Common myeloid progenitor, CD34-positive (primary cell): ENCODE results near the gene ARHGAP26.

Experiments
- CTCF ChIA-PET: fragments of 350-600 bp; sonication (Branson Sonifier 250); formaldehyde crosslinking; loops from one replicate; lab custom pipeline; 2021; ENCODE audit warnings: antibody characterized with exemption; lab: Charles Lee
- POLR2A ChIA-PET: fragments of 350-600 bp; sonication (Branson Sonifier 250); formaldehyde crosslinking; loops from one replicate; lab custom pipeline; 2021; ENCODE audit warnings: antibody characterized with exemption; lab: Charles Lee
- DNase-seq, 3 donors: peaks; one replicate each; pipeline versions ENCODE4 v3.0.0 to v3.0.0-alpha.2; 2013
- H3K27ac ChIP-seq, 2 experiments: 1 replicate in 1 of 2; 2 replicates in 1 of 2; pipeline ENCODE4 v1.7.0; 2013; ENCODE audit warnings: inconsistent platforms in 2 of 2, low read length in 2 of 2, mild to moderate bottlenecking in 2 of 2, low read depth in 1 of 2, moderate library complexity in 1 of 2; ENCODE audit not compliant: severe bottlenecking in 2 of 2, insufficient read depth in 1 of 2, poor library complexity in 1 of 2
- H3K27me3 ChIP-seq, 5 experiments: replicated peaks in 2 of 5; 1 replicate in 3 of 5; 2 replicates in 2 of 5; pipeline versions ENCODE4 v1.6.1 to v1.7.0; 2013; ENCODE audit warnings: low read length in 4 of 5, mild to moderate bottlenecking in 2 of 5, moderate library complexity in 2 of 5, inconsistent platforms in 1 of 5; ENCODE audit not compliant: insufficient read depth in 5 of 5, control insufficient read depth in 4 of 5
- H3K36me3 ChIP-seq, 4 experiments: 1 replicate in 2 of 4; 2 replicates in 2 of 4; pipeline versions ENCODE4 v1.6.1 to v1.7.0; 2013; ENCODE audit warnings: low read length in 3 of 4, control low read depth in 1 of 4, mild to moderate bottlenecking in 1 of 4; ENCODE audit not compliant: control insufficient read depth in 4 of 4, insufficient read depth in 4 of 4
- H3K4me1 ChIP-seq, 4 experiments: 1 replicate in 3 of 4; 2 replicates in 1 of 4; pipeline versions ENCODE4 v1.6.1 to v1.7.1; 2013; ENCODE audit warnings: low read length in 3 of 4, mild to moderate bottlenecking in 3 of 4, control low read depth in 1 of 4, inconsistent platforms in 1 of 4, moderate library complexity in 1 of 4; ENCODE audit not compliant: control insufficient read depth in 4 of 4, insufficient read depth in 4 of 4; ENCODE audit errors: control extremely low read depth in 1 of 4
- H3K4me3 ChIP-seq, 7 experiments: 1 replicate in 4 of 7; 2 replicates in 3 of 7; pipeline versions ENCODE4 v1.5.1 to v1.7.0; 2013; ENCODE audit warnings: mild to moderate bottlenecking in 7 of 7, low read length in 6 of 7, moderate library complexity in 6 of 7, inconsistent platforms in 2 of 7, low read depth in 2 of 7, control low read depth in 1 of 7; ENCODE audit not compliant: insufficient read depth in 4 of 7, control insufficient read depth in 1 of 7; ENCODE audit errors: extremely low read depth in 1 of 7
- H3K9me3 ChIP-seq, 5 experiments: 1 replicate in 4 of 5; 2 replicates in 1 of 5; pipeline versions ENCODE4 v1.6.1 to v1.7.1; 2013; ENCODE audit warnings: low read length in 4 of 5, mild to moderate bottlenecking in 2 of 5, inconsistent platforms in 1 of 5, low read depth in 1 of 5, moderate library complexity in 1 of 5; ENCODE audit not compliant: control insufficient read depth in 4 of 5, insufficient read depth in 2 of 5; ENCODE audit errors: control extremely low read depth in 1 of 5
- WGBS: methylation state at CpG from one replicate; pipeline ENCODE4 v1.1.5; 2013; ENCODE audit not compliant: insufficient coverage; 5-methylcytosine and 5-hydroxymethylcytosine counted together

The ARHGAP26 gene

GRCh38 chr5:143068712-143069111 is 298.5 kb downstream of the ARHGAP26 start:
- no peaks in the 10 kb centered on the region for H3K27me3 ChIP-seq
- no peak for DNase-seq
- no peak overlapping the region for H3K27ac ChIP-seq
- H3K4me1 ChIP-seq = peaks cover 3 to 12% (median 9%) of the 10 kb centered on the region in 4 experiments
- H3K9me3 ChIP-seq = peaks cover 0 to 15% (median 0%) of the 10 kb centered on the region in 5 experiments
- POLR2A ChIA-PET = no interaction called here
- CTCF ChIA-PET = no interaction called here
- peaks cover 0 to 5% (median 0%) of the 10 kb centered on the region in 4 experiments for H3K36me3 ChIP-seq
- no peak overlapping the region for H3K4me3 ChIP-seq

GRCh38 chr5:143071927-143072326 is 301.8 kb downstream of the ARHGAP26 start:
- peaks cover 0 to 15% (median 0%) of the 10 kb centered on the region in 5 experiments for H3K9me3 ChIP-seq
- POLR2A ChIA-PET = no interaction called here
- CTCF ChIA-PET = no interaction called here

GRCh38 chr5:143072734-143073133 is 302.6 kb downstream of the ARHGAP26 start:
- no peak for DNase-seq
- POLR2A ChIA-PET = no interaction called here

More at GRCh38 chr5:143071927-143072326, 301.8 kb downstream of the ARHGAP26 start:
- Histone ChIP-seq H3K4me3 (no peak overlapping the region), H3K36me3 (peaks cover 0 to 5% (median 0%) of the 10 kb centered on the region in 4 experiments), H3K27me3 (no peaks in the 10 kb centered on the region), H3K4me1 (no peaks in the 10 kb centered on the region), H3K27ac (no peak overlapping the region)
- DNase-seq = no peak

GRCh38 chr5:143073766-143074165 is 303.6 kb downstream of the ARHGAP26 start:
- H3K27me3 ChIP-seq = no peaks in the 10 kb centered on the region
- WGBS = 100% methylated on average over 3 of the region's 3 CpGs
- no peaks in the 10 kb centered on the region for H3K4me1 ChIP-seq
- no peak overlapping the region for H3K4me3 ChIP-seq
- H3K9me3 ChIP-seq = peaks cover 0 to 15% (median 0%) of the 10 kb centered on the region in 5 experiments
- ChIA-PET POLR2A (no interaction called here), CTCF (interaction anchor here (0.6 to 1.4 kb wide), 2 partner anchors 8 to 9 kb away, joined by 3 to 4 read pairs; no protein-coding TSS in a partner anchor)
- no peak overlapping the region for H3K27ac ChIP-seq
- DNase-seq = no peak
- H3K36me3 ChIP-seq = peaks cover 0 to 2% (median 0%) of the 10 kb centered on the region in 4 experiments

More at GRCh38 chr5:143072734-143073133, 302.6 kb downstream of the ARHGAP26 start:
- peaks cover 0 to 5% (median 0%) of the 10 kb centered on the region in 4 experiments for H3K36me3 ChIP-seq
- no peak overlapping the region for H3K27ac ChIP-seq
- no peaks in the 10 kb centered on the region for H3K27me3 ChIP-seq
- H3K4me3 ChIP-seq = no peak overlapping the region
- CTCF ChIA-PET = no interaction called here
- no peaks in the 10 kb centered on the region for H3K4me1 ChIP-seq
- peaks cover 0 to 15% (median 0%) of the 10 kb centered on the region in 5 experiments for H3K9me3 ChIP-seq

- WGBS = 100% methylated on average over 1 of the region's 1 CpG
- POLR2A ChIA-PET = interaction anchor here (0.7 kb wide), 1 partner anchor 34 kb away, joined by 8 read pairs; no protein-coding TSS in a partner anchor
These were observed 304.3 kb downstream of the ARHGAP26 start for GRCh38 chr5:143074414-143074996.

GRCh38 chr5:143076377-143076776 is 306.2 kb downstream of the ARHGAP26 start:
- CTCF ChIA-PET = interaction anchor here (1.2 kb wide), 1 partner anchor 30 kb away, joined by 3 read pairs; no protein-coding TSS in a partner anchor
- 100% methylated on average over 1 of the region's 1 CpG for WGBS

More at GRCh38 chr5:143074414-143074996, 304.3 kb downstream of the ARHGAP26 start:
- CTCF ChIA-PET = interaction anchor here (1.4 kb wide), 1 partner anchor 9 kb away, joined by 4 read pairs; no protein-coding TSS in a partner anchor
- Histone ChIP-seq H3K36me3 (peaks cover 0 to 2% (median 0%) of the 10 kb centered on the region in 4 experiments), H3K4me3 (no peak overlapping the region), H3K9me3 (peaks cover 0 to 15% (median 0%) of the 10 kb centered on the region in 5 experiments), H3K27ac (no peak overlapping the region), H3K4me1 (no peaks in the 10 kb centered on the region), H3K27me3 (no peaks in the 10 kb centered on the region)
- DNase-seq = no peak

GRCh38 chr5:143077453-143078103 is 307.4 kb downstream of the ARHGAP26 start:
- Histone ChIP-seq H3K27ac (no peak overlapping the region), H3K4me1 (no peaks in the 10 kb centered on the region), H3K4me3 (no peak overlapping the region), H3K27me3 (no peaks in the 10 kb centered on the region), H3K36me3 (no peaks in the 10 kb centered on the region), H3K9me3 (no peaks in the 10 kb centered on the region)
- DNase-seq = no peak
- POLR2A ChIA-PET = no interaction called here
- WGBS = 98% methylated on average over 6 of the region's 6 CpGs
- CTCF ChIA-PET = no interaction called here

More at GRCh38 chr5:143076377-143076776, 306.2 kb downstream of the ARHGAP26 start:
- H3K27ac ChIP-seq = no peak overlapping the region
- H3K36me3 ChIP-seq = no peaks in the 10 kb centered on the region
- POLR2A ChIA-PET = no interaction called here
- no peaks in the 10 kb centered on the region for H3K4me1 ChIP-seq
- DNase-seq = no peak
- no peak overlapping the region for H3K4me3 ChIP-seq
- H3K9me3 ChIP-seq = peaks cover 0 to 9% (median 0%) of the 10 kb centered on the region in 5 experiments
- H3K27me3 ChIP-seq = no peaks in the 10 kb centered on the region
